ENCODE data around the gene CDPF1. TPM values are rescaled to one million over a fixed set of nuclear protein-coding genes. Genes with fewer than 3 reads are reported as not detected.

Gene CDPF1
- total RNA-seq, 1 experiment from 2014 or later = 11.2 TPM

- no peak for ATAC-seq
- Histone ChIP-seq H3K9me3 (ENCODE audit: control insufficient read depth, insufficient read depth, low read depth, low read length) (no peaks in the 10 kb centered on the region), H3K4me3 (ENCODE audit: low read depth in 2 of 2, low read length in 2 of 2) (no peak overlapping the region), H3K27ac (ENCODE audit: low read length) (no peak overlapping the region), H3K36me3 (ENCODE audit: control insufficient read depth, insufficient read depth, low read length) (0 out of 2 replicates have a peak, but pooled peaks cover 2% of the 10 kb centered on the region), H3K4me1 (ENCODE audit: control insufficient read depth, insufficient read depth, low read length) (no peaks in the 10 kb centered on the region), H3K27me3 (ENCODE audit: control insufficient read depth, insufficient read depth, low read length) (no peaks in the 10 kb centered on the region)
- DNase-seq (ENCODE audit: low read depth, low spot score) = no peak
- no TSS peak for BruUV-seq (replicated peaks)
- intact Hi-C loops (cut with micrococcal nuclease; ENCODE audit: unreplicated experiment) = no loop called here
- ChIA-PET CTCF (no interaction called here), POLR2A (no interaction called here)
- in situ Hi-C loops (cut with HindIII; ENCODE audit: low pct_unique_long_range_greater_than_20kb, low sequenced_read_pairs) = no loop called here
- TF ChIP-seq TCF7L2 (IDR thresholded peaks at IDR 0.05; ENCODE audit: low read depth, low read length) (no peak), REST (IDR thresholded peaks at IDR 0.05; ENCODE audit: insufficient read depth in 1 of 2, low read depth in 2 of 2, low read length in 1 of 2) (no peak), CTCF (IDR thresholded peaks at IDR 0.05) (no peak), POLR2AphosphoS5 (IDR thresholded peaks at IDR 0.05; ENCODE audit: low read depth, low read length) (no peak), SIN3A (IDR thresholded peaks at IDR 0.05; ENCODE audit: borderline replicate concordance, insufficient read depth, low read depth, low read length) (no peak)
Measured at GRCh38 chr22:46281866-46282678, 32.0 kb upstream of the CDPF1 start.

GRCh38 chr22:46280999-46281623 lies 31.0 kb upstream of the CDPF1 start:
- CTCF ChIA-PET = no interaction called here
- ATAC-seq = no peak

More at GRCh38 chr22:46280999-46281623, 31.0 kb upstream of the CDPF1 start:
- POLR2A ChIA-PET = interaction anchor here (0.7 kb wide), 1 partner anchor 24 kb away, joined by 3 read pairs; no protein-coding TSS in a partner anchor
- H3K9me3 ChIP-seq (ENCODE audit: control insufficient read depth, insufficient read depth, low read depth, low read length) = no peaks in the 10 kb centered on the region
- H3K4me3 ChIP-seq (ENCODE audit: low read depth in 2 of 2, low read length in 2 of 2) = no peak overlapping the region
- no peaks in the 10 kb centered on the region for H3K27me3 ChIP-seq (ENCODE audit: control insufficient read depth, insufficient read depth, low read length)
- H3K27ac ChIP-seq (ENCODE audit: low read length) = no peak overlapping the region
- in situ Hi-C loops (cut with HindIII; ENCODE audit: low pct_unique_long_range_greater_than_20kb, low sequenced_read_pairs) (no loop called here), intact Hi-C loops (cut with micrococcal nuclease; ENCODE audit: unreplicated experiment) (no loop called here)
- H3K4me1 ChIP-seq (ENCODE audit: control insufficient read depth, insufficient read depth, low read length) = no peaks in the 10 kb centered on the region
- 0 out of 2 replicates have a peak, but pooled peaks cover 2% of the 10 kb centered on the region for H3K36me3 ChIP-seq (ENCODE audit: control insufficient read depth, insufficient read depth, low read length)
- no peak for DNase-seq (ENCODE audit: low read depth, low spot score)
- TF ChIP-seq CTCF (IDR thresholded peaks at IDR 0.05) = no peak
- no peak for TF ChIP-seq SIN3A (IDR thresholded peaks at IDR 0.05; ENCODE audit: borderline replicate concordance, insufficient read depth, low read depth, low read length)
- TF ChIP-seq TCF7L2 (IDR thresholded peaks at IDR 0.05; ENCODE audit: low read depth, low read length) = no peak
- TF ChIP-seq REST (IDR thresholded peaks at IDR 0.05; ENCODE audit: insufficient read depth in 1 of 2, low read depth in 2 of 2, low read length in 1 of 2) = no peak
- TF ChIP-seq POLR2AphosphoS5 (IDR thresholded peaks at IDR 0.05; ENCODE audit: low read depth, low read length) = no peak
- BruUV-seq (replicated peaks) = no TSS peak

Data from Panc1 (cell line).